Middle frontal gyrus (tissue), 1 donor: ENCODE results near the gene ZBTB40.

Experiments
- DNase-seq: peaks from one replicate; pipeline ENCODE4 v3.0.0-alpha.2; 2015; ENCODE audit warnings: low spot score; ENCODE audit errors: extremely low spot score

The ZBTB40 gene

DNA sequence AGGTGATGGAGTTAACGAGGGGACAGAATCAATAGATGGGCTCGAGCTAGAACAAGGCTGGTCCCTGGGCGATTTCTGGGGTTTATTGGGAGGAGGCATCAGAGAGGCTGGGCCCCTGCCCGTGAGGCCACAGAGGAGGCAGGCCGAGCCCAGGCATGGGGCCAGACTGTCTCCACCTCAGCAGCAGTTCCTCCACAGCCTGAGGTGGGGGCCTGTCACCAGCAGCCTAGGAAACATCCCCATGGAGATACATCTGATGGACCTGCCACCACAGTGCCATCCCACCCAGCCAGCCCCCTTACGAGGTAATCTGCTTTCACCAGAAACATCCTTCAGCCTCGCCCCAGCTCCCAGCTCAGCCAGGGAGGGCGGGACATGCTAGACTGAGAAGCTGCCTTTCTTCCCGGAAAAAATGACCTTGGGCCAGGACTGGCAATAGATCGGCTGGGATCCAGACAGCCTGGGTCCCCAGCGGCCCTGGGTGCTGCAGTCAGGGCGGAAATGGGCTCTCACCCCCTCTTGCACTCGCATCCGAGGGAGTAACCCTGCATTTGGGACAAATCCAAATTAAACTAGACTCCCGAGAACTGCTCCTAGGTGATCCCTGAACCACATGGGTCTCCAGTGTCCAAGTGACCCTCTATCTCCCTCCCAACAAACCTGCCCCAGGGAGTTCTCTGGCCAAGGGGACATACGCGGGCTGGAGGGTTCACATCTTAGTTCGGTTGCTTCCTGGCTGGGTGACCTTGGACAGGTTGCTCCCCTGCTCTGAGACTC is 101.6 kb downstream of the ZBTB40 start:
- no peak for DNase-seq

DNA sequence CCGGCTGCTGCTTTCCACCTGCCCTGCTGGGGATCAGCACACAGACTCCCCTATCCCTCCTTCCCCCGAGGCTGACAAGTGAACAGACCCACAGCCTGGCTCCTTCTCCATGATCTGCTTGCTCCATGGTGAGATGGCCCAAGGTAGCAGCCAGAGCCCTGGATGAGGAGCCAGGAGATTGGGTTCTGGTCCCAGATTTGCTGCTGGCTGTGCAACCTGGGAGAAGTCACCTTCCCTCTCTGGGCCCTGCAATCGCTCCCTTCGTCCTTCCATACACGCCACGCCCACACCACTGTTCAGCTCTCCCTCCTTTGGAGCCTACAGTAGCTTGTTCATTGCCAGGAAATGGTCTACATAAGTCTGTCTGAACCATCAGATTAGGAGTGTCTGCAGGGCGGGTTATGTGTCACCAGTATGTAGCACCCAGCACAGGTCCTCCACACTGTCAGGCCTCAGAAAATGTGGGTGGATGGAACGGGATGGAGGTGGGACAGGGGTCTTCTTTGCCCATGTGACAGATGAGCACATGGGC is 102.4 kb downstream of the ZBTB40 start:
- no peak for DNase-seq

DNA sequence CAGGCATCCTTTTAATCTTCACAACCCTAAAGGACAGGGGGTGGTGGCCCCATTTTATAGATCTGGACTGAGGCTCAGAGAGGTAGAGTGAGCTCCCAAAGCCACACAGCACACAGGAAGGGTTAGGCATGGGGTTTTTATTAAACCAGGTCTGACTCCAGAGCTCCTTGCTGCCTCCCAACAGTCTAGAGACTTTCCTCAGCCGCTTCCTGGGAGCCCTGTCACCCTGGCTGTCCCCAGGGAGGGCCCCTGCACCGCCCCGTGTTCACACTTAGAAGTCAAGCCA is 103.7 kb downstream of the ZBTB40 start:
- DNase-seq = no peak

DNA sequence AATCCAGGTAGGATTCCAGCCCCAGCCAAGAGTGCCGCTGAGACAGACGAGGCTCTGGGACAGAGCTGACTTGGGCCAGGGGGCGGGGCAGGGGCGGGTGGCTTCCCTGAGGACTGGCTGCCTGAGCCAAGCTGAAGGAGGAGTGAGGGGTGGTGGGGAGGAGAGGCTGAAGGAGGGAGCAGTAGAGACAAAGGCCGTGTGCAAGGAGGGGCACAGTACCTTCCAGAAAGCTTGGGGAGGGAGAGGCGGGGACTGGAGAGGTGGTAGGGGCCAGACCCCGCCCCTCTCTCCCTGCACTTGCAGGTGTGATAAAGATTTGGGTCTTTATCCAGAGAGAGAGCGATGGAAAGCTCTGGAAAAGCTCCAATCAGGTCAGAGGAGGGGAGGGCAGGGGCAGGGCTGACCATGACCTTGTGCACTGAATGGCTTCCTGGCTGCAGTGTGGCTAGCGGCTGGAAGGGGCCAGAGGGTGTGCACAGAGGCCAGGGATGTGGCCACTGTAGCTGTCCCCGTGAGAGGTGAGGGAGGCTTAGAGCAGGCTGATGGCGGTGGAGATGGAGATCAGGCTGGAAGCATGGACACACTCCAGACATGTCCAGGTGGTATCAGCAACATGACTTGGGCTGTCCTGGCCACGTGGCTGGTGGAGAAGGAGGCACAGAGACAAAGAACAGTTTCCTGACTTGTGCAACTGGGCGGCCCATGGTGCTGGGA is 104.9 kb downstream of the ZBTB40 start:
- no peak for DNase-seq

DNA sequence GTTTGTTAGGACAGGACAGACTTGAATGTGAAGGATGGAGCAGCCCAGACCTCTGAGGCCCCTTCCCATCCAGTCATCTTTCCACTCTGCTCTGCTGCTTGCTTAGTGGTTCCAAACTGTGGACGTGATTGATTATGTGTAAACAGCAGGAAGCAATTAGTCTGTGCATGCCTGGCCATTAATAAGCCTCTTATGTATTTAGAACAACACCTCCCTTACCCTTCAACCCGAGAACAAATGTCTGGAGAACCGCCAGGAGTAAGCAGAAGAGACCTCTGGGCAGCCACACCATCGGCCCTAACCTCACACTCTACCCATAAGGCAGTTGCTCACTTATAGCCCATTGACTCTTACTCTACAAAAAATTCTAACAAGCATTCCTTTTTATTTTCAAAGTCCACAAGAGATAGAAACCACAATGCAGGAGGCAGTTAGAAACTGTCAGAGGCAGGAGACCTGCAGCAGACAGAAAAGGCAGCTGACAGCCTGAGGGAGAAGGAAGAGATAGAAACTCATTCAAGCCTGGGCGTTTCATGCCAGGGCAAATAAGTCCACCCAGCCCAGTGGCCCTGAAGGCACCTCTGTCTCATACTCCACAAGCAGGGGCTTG is 105.8 kb downstream of the ZBTB40 start:
- DNase-seq = no peak

DNA sequence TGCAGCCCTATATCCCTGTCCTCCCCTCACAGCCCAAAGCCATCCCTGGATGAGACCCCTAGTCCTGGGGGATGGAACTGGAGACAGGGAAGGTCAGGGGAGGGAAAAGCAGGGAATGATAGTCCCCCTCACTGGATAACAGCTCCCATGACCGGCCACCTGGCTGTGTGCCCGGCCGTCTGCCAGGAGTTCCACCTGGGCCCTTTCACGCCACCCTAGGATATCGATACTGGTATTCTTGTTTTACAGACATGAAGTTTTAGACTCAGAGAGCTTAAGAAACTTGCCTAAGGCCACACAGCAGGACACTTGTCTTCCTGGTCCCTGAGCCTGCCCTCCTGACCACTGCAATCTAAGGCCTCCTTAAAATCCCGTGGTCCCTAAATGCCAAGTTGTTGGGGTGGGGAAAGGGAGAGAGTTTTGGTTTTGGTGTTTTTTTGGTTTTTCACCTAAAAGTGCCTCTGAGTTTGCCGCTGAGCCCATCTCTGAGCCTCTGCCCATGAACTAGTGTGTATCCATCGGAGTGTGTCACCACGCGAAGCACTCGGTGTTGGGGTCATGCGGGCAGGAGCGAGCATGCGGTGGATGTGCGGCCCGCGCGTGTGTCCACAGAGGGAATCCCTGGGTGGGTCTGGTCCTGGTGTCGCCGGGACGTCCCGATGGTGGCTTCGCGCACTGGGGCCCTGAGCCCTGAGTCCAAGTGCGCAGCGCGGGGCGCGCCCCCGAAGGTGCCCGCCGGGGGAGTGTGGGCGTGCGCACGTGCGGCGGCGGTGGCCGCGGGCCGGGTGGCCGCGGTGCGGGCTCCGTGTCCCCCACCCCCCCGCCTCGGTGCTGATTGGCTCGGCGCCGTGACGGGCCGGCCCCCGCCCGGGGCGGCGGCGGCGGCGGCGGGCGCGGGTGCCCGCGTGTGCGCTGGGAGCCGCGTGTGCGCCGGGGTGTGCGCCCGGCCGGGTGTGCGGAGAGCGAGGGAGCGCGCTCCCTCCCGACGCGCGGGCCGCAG is 111.2 kb downstream of the ZBTB40 start, which contains the start of gene EPHA8:
Gene EPHA8, plus strand, starts transcription at position 906 of the 1,000 bp plus-strand sequence. CDS start 147 bp downstream, outside the sequence.
- DNase-seq = no peak

DNA sequence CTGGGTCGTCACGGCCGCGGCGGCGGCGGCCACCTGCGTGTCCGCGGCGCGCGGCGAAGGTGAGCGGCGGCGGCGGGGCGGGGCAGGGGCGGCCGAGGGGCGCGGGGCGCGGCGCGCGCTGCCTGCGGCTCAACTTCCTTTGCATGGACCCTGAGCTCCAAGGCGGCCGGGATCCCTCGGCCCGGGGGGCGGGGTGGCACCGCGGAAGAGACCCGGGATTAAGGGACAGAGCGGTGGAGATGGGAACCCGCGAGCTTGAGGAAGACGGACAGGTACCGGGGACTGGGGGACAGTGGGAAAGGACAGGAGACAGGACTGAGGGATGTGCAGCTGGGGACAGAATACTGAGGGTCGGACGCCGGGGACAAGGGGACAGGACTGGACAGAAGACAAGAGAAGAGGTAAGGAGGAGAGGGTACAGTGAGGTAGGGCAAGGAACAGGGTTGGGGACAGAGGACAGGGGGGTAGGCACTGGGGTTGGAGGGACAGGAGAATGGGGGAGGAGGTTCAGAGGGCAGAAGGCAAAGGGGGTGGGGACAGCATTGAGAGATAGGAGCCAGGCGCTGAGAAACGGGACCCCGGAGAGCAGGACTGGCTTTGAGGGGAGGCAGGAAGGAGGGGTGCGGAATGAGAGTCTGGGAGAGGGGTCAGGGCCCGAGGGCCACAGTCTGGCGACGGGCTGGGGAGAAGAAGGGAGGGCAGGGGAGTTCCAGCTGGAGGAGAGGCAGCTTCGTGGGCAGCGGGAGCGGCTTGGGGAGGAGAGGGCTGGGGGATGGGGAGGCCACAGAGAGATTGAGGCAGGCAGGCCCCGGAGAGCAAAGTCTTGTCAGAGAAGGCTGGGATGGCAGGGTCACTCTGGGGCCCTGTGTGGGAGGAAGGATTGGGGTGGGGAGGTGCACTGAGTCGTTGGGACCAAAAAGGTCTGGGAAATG is 112.3 kb downstream of the ZBTB40 start:
- DNase-seq = no peak

DNA sequence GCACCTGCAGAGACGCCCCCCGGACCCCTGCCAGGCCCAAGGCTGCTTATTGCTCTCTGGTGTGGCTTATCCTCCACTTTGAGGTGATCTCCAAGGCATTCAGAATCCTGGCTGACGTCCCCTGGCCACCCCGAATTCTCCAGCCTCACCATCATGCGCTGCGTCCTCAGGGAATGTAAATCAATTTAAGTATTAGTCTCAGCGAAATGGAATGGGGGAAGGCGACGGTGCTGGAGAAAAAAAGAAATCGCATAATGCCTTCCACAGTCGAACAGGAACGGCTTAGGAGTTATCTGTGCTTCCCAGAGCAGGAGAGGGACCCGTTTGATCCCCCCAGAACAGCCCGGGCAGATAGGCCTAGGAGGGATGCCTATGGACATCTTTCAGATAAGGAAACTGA is 114.5 kb downstream of the ZBTB40 start:
- no peak for DNase-seq

DNA sequence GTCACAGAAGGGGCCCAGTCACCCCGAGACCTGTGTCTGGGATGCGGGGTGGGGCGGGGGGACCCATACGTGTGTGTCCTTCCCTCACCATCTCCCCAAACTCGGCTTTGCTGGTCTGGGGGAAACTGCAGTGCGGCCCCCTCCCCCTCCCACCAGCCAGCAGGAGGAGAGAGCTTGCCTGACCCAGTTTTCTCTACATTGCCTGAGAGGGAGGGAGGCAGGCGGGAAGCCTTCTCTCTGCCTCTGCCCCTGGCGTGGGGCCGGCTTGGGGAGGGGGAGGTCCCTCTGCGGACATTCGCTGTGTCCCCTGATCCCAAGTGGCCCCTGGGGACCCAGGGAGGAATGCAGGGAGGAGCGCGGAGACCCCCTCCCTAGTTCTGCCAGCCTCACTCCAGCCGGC is 115.5 kb downstream of the ZBTB40 start:
- DNase-seq = no peak

DNA sequence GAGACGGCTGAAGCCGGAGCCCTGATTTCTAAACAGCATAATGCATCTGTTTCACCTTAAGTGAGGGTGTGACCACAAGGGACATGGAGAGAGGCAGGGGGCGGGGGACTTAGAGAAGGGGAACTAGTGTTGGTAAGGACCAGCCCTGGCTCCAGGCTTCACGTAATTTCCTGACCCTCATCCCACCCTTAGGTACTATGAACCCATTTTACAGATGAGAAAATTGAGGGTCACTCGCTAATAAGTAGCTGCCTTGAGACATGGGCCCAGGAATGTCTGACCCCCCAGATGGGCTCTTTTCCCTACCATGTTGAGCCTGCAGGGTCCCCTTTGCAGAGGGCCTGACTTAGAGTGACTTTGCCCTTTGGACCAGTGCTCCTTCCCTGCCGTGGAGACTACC is 116.3 kb downstream of the ZBTB40 start:
- no peak for DNase-seq

DNA sequence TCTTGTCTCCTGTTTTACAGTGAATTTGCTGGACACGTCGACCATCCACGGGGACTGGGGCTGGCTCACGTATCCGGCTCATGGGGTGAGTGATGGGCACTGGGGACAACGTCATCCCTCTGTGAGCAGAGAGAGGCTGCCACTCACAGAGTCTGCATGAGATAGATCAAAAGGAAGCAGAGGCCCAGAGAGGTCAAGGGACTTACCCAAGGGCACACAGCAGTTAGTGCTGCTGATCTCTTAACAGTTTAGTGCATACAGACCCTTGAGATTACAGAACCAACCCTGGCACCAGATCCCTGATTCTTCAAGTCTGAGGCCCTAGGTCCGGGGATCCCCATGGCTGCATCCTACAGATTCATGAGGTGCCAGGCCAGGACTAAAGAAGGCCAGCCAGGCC is 117.6 kb downstream of the ZBTB40 start:
- DNase-seq = no peak

DNA sequence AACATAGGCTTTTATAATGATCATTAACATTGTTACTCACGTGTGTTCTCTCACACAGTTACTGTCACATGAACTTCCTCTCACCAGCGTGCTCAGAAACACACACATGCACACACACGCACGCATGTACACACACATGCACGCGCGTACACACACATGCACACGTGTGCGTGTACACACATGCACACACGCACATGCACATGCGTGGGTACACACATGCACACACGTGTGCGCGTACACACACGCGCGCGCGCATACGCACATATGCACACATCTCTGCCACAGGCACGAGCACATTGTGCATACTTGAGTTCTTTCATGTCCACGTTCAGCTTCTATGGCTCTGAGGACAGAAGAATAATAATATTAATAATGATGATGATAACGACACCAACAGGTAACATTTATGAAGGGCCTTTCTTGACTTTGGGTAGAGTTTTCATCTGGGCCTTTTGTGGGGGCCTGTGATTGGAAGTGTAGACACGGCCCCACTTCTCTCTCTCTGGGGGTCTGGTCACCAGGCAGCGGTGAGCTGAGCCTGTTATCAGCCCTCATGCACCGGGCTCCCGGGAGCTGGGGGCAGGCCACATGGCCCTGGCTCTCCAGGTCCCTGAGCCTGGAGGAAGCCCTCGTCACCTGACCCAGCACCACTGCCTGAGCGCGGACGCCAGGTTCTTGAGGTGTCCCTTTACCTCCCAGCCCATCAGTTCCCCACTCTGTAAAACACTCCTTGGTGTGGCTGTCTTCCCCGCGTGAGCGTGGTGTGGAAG is 118.7 kb downstream of the ZBTB40 start:
- no peak for DNase-seq

DNA sequence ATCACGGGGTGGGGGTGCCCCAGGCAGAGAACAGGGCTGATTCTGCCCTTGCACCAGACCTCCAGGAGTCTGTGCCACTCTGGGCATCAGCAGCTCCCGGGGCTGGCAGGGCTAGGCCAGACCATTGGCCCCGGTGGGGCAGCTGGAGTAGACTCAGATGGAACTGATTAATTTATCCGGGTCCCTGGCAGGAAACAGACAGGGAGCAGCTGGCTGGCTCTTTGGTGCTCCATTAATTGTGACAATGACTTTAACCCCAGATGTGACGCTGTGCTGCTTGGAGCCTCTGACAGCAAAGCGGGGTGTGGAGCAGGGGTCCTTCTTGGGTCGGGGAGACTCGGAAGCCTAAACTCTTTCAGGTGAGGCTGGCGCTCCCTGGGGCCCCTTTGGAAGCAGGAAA is 121.2 kb downstream of the ZBTB40 start:
- no peak for DNase-seq

DNA sequence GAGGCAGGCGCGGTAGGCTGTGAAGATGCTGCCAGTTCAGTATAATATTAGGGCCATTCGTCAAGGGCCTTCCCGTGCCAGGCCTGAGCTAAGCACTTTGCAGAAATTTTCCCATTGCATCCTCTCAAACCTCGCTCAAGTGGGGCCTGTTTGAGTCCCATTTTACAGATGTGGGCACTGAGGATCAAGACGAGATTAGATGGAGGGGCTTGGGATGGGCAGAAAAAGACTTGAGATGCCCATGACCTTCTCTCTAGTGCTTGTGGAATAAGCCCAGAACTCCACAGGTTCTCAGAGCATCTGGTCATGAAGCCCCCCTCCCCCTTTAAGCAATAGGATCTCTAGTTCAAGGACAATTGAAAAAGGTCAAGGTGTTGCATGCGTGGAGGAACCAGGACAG is 121.6 kb downstream of the ZBTB40 start:
- DNase-seq = no peak

DNA sequence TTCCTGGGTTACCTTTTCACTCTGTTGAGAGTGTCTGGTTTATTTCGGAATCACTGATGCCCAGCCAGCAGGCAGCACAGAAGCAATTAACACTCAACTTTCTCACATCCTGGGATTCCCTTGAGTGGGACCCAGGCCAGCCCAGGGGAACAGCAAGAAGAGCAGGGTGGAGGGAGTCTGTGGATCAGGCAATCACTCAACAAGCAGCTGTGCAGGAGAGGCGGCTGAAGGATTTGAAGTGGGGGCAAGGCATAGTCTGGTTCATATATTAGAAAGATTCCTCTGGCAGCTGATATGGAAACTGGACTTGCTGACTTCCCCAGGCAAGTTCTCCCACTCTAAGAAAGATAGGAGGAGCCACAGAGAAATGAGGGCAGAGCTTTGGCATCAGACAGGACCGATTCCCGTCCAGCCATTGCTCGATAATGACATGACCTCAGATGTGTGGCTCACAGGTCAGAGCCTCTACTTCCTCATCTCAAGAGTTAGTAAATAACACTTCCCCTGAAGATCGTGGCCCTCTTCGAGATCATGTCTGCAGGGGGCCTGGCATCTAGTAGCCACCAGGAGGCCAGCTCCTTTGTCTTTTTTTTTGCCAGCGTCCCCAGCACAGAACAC is 124.0 kb downstream of the ZBTB40 start:
- DNase-seq = no peak

DNA sequence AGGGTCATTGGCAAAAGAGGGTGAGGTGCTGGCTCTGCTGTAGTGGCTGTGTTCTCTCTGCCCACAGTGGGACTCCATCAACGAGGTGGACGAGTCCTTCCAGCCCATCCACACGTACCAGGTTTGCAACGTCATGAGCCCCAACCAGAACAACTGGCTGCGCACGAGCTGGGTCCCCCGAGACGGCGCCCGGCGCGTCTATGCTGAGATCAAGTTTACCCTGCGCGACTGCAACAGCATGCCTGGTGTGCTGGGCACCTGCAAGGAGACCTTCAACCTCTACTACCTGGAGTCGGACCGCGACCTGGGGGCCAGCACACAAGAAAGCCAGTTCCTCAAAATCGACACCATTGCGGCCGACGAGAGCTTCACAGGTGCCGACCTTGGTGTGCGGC is 124.5 kb downstream of the ZBTB40 start:
- no peak for DNase-seq

DNA sequence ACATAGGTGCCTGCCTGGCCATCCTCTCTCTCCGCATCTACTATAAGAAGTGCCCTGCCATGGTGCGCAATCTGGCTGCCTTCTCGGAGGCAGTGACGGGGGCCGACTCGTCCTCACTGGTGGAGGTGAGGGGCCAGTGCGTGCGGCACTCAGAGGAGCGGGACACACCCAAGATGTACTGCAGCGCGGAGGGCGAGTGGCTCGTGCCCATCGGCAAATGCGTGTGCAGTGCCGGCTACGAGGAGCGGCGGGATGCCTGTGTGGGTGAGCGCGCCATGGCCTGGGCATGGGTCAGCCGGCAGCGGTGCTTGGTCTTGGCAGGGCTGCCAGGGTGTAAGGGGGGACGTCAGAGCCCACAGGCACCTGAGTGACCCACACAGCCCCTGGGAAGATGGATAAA is 125.0 kb downstream of the ZBTB40 start:
- no peak for DNase-seq

DNA sequence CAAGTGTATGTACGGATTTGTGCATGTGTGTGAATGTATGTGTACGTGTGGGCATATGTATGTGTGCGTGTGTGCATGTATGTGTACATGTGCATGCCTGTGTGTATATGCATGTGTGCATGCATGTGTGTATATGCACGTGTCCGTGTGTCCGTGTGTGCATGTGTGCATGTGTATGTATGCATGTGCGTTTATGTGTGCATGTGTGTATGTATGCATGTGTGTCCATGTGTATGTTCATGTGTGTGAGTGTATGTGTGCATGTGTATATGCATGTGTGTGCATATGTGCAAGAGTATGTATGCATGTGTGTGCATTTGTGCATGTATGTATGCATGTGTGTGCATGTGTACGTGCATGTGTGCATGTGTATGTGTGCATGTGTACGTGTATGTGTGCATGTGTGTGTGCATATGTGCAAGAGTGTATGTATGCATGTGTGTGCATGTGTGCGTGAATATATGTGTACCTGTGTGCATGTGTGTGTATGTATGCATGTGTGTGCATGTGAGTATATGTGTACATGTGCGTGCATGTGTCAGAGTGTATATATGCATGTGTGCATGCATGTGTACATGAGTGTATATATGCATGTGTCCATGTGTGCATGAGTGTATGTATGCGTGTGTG is 127.2 kb downstream of the ZBTB40 start:
- no peak for DNase-seq
